Activated T-cell treated with anti-CD3 and anti-CD28 coated beads, Interleukin-2, amount 50 U/mL, for 1 hour (primary cell): ENCODE results near the gene CCDC102B.
"Not testable (repeated sequence)": the region's sequence is repeated elsewhere in the genome, so short reads cannot be mapped to it uniquely, and the experiment has no call there.

Experiments used
- DNase-seq: peaks from one replicate; pipeline ENCODE4 v3.0.0-alpha.2; 2020

CCDC102B gene

DNA sequence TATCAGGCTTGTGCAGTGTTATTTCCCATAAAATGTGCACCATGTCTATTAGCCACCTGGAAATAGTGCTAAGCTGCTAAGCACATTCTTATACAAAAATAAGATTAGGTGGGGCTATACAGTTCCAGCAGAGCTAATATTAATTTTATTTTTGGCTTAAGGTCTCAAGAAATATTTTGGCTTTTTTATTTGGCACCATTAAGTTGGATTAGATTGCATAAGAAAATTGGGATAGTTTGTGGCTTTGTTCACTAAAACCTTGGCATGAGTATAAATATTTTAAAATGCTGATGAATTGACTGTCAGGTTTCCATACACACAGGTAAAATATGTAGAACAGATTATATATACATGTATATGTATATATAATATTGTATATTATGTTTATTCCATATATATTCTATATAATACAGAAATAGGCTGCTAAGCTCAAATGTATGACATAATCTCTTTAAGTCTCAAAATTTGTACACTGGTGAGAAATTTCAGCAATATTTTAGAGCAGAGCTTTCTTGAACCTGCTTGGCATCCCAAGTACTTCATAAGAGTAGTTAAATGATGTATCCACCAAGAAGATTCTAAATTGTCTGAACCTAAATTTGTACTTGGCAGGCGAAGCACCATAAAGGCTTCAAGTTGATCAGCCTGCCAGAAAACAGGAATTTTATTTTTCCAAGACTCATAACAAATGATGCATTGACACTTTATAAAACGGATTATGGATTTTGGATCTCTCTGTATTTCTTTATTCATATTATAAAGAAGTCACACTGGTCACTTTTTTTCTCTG lies 32.6 kb downstream of the CCDC102B start:
- DNase-seq, result no peak

DNA sequence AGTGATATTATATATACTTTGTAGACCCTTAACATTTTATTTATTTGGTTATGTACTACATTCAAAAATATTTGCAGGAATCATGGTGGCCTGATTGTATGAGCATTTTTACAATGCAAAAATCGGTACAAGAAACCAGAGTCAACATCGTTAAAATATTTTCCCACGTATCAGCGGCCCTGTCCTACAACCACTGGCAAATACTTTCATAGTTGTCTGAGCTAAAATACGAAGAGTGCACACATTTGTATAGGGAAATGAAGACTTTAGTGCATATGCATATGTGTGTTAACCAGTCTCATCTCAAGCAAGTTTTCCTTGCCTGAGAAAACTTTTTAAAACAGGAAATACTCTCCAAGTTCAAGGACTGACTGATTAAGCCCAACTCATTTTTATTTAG lies 35.9 kb downstream of the CCDC102B start:
- DNase-seq, result no peak

DNA sequence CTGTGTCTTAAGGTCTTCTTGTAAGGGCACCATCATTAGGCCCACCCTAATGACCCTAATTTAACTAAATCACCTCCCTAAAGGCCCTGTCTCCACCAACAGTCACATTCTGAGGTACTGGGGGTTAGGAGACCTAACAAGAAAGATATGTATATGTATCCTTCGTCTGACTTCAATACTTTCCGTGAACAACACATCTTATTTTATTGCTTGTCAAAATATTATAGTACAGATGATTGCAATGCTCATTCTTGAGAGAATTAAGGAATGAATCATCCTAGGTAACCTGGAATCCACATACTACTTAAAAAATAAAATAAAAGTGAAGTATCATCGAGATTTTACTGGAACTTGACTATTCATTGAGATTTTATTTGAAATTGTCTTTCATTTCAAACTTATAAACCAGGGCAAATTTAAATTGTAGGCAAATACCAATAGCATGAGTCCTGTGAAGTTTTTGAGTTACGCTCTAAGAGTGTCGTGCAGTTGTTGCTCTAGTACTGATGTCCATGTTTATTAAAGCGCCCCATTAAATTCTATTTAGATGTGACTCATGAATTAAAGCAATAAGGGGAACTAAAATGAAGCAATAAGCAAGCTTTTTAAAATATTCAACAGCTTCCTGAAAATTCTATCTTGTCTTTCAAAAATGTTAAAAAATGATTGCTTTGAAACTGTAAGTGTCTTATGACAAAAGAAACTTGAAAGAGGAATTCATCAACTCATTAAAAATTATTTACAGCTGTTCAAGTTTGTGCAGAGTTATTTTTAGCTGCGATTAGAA lies 40.0 kb downstream of the CCDC102B start:
- no peak for DNase-seq

DNA sequence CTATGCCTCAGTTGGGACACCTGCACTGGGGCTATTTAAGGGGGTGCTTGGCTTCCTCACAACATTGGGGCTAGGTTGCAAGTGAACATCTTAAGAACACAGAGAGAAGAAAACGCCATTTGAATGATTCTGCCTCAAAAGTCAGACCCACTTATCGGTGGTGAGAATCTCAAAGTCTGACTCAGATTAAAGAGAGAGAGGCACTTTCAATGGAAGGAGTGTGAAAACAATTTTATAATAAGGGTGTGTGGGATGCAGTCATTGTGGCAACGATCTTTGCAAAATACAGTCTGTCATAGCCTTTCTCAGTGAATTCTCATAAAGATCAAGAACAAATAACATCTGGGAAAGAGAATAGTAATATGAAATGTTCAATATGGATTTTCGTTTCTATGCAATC lies 41.8 kb downstream of the CCDC102B start:
- no peak for DNase-seq

DNA sequence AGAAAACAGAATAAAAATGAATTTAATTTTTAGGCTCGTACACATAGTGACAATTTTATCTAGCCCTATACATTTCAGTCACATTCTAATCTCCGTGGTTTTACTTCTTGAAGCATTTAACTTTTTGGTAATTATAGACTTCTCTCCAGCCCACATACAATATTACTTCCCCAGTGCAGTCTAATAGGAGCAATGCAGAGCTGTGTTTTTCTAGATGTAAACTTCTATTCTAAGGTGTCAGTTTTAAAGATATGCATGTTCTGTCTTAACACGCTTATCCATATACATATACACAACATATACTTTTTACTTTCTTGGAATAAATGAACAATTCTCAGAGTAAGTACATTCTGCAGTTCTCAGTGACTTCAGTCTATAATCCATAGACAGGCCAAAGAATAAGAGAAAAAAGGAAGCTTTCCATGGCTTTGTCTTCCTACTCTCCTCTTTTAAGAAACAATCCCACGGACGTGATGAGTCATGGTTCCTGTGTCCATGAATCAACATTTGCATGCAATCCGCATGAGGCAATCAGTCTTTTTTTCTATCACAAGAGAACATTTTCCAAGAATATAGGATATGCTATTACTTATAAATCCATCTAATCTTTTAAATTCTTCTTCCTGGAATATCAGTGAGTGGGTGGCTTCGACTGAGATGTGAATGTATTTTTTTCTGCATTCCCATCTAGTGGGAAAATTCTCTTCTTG lies 42.8 kb downstream of the CCDC102B start:
- no peak for DNase-seq

DNA sequence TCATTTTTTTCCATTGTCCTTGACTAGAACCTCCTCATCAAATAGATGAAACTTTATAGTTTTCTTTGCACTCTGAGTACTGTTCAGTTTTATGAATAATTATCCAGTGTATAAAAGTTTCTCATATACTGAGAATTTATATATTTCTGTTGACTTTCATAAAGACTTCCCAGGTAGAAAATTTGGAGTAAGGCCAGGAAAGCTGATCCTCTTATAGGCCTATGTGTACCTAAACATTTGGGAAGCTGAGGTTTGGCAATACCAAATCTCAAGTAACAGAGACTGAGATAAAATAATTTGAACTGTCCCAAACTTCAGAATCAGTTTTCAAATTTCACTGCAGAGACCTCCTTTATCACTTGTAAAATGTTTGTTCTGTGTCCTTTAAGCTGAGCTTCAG lies 43.4 kb downstream of the CCDC102B start:
- no peak for DNase-seq

DNA sequence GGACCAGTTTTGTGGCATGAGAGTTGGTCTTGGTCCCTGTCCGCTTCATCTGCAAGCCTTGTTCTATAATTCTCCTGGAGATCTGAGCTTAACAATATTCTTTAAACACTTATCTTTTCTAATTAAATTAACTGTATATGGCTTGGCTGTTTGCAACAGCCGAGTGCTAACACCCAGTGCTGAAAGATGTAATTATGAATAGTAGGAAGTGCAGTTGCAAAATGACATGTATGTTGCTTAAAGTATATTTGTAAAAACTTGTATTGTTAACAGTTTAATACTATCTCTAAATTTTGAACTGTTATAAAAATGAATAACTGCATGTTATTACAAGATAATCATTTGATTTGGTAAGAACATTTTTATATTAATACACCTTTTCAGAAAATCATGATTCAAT lies 45.1 kb downstream of the CCDC102B start:
- no peak for DNase-seq

DNA sequence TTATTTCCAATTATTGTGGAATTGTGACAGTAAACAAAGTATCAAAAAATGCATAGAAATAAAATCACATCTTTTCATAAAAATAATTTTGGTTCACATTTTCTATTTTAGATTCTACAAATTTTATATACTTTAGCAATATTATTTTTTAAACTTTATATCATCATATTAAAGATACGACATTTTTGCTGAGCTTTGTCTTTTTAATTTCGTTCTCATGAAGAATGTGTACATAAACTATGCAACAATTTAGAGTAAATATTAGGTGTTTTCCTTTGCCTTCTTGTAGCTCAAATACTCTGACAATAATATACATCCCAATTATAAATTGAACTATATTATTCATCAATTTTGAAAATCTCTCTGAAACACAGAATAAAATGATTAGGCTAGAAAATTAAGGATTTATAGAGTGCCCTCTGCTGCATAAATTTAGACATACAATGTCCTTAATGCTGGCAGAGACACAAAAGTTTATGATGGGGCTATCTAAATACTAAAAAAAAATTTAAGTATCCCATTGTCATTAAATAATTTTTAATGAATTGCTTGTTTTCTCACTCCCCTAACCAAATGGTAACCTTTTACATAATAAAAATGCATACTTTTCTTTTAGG lies 45.7 kb downstream of the CCDC102B start:
- DNase-seq, result no peak

DNA sequence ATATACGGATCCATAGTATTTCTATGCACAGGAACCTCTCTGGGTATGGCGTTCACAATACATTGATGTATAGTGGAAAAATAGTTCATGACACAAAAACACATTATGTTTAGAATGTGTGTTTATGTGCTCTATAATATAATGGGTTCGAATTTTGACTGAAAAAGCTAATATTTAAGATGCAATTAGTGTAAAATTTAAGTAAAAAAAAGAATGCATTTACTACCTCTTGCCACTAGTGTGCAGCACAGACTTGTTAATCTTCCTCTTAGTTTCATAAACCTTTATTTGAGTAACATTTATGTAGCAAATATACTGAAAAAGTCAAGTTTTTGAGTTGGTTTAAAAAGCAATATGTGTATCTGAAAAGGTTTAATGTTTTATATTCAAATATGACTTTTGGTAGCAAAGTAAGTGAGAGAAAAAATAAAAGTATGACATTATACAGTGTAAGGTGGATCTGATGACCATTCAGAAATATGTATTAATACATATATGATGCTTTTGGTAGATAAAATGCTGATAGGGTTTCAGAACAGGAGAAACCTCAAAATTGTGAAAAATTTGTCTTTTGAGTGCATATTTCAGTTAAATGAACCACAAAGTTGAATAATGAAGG lies 49.4 kb downstream of the CCDC102B start:
- DNase-seq, result no peak

DNA sequence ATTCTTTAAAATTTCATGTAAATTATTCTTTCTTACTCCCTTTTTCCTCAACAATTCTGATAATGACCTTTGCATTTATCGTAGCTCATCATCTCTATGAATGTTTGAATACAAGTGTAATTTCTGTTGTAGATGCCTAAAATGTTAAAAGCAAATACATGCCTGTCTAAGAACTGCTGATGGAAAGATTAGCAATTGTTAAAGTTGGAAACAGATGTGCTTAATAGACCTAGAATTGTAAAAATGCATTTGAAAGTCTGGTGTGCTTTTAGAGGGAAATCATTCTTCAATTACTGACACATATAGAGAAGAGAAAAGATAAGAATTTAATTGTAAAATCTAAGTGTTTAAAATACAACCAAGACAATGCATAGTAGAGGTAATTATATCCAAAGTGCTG lies 50.4 kb downstream of the CCDC102B start:
- no peak for DNase-seq

DNA sequence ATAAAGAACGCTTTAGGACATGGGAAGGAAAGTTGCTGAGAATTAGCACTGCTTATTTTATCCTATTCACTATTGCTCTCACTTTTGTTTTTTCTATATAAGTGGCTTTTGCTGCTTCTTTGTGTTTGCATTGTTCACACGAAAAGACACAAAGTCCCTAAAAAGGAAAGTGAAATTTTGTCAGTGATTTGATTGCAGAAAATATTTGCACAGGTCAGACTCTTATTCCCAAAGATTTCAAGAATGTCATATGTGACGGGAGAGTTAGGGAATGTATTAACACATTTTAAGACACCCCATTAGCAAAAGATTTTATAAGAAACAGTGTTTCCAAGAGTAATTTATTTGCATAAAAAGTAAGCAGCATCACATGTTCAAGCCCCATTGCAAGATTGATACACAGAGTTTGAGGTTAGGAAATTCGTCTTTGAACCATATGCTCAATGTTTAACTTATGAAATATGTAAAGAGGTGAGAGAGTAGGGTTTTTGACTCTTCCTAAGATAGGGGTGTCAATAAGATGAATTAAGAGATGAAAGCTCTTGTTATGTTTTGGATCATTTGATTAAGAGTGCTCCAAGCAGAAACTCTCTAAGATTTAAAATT lies 57.0 kb downstream of the CCDC102B start:
- no peak for DNase-seq

DNA sequence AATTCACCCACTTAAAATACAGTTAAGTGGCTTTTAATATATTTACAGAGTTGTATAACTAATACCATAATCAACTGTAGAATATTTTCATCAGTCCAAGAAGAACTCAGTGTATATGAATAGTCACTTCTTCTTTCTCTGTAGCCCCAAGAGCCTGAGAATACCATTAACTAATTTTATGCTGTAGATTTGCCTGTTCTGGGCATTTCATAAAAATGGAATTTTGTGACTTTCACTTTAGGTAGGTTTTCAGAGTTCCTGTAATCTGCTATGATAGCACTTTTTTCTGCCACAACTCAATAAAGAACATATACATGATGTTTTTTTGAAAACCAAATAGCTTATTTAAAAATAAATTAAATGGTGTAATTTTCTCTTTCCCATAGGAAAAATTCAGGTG lies 57.6 kb downstream of the CCDC102B start:
- DNase-seq, result no peak

DNA sequence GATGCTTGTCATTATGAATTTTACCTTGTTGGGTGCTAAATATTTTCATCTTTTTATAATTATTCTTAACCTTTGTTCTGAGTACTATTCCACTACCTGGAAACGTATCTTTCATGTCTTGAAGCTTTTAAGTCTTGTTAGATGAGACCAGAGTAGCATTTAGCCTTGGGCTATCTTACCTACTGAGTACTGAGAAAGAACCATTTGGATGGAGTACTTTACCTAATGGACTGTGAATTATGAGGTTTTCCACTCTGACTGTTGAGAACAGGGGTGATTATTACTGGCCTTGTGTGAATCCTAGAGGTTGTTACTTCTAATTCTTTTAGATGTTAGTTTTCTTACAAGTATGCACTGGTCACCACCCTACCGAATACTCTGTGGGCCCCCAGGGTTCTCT lies 63.5 kb downstream of the CCDC102B start:
- no peak for DNase-seq

DNA sequence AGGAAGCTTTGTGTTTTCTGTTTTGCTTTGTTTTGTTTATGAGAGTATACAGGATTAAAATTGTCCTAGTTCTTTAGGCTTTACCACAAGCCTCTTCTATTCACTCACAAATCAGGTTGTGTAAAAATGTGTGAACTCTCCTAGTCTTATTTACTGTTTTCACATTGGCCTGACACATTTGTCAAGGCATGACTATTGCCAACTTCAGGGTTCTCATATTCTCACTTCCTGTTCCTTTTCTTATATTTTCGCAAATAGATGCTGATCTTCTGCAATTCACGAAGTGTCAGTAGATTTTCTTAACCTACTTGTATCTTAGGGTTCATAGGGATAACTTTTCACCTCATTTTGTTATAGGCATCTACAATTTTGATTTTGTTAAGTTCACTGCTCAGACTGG lies 67.1 kb downstream of the CCDC102B start:
- DNase-seq, result no peak

DNA sequence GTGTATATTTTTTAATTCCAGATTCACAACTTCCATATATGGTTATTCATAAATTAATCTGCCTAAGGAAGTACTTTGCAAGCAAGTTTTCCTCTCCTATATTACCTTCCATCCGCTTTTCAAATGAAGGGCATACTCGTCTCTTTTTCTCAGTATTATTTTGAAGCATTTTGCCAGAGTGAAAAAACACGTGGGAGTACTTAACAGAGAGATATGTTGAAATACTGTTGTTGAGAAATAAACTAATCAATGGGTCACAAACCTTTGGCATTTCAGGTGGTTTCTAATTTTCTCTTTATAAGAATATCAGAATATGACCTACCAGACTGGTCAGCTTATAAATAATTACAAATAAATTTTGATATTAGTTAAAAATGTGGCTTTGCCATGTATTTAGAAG lies 67.6 kb downstream of the CCDC102B start:
- no peak for DNase-seq

DNA sequence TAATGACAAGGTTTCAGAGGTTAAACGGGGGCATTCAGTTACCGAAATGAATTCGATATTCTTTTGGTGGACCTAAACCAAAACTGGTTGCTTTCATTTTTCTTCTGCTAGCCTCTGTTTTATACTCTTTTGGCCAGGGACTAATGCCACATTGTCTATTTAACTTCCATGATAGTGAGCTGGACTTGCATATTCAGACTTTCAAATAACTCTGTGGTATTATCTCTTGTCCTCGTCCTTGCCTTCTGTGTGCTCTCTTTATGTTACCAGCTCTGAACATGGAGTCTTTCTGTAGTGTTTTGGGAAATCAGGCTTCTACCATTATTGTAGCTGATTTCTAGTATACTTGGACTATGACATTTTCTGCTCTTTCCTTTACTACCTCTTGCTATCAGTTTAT lies 75.1 kb downstream of the CCDC102B start:
- no peak for DNase-seq

DNA sequence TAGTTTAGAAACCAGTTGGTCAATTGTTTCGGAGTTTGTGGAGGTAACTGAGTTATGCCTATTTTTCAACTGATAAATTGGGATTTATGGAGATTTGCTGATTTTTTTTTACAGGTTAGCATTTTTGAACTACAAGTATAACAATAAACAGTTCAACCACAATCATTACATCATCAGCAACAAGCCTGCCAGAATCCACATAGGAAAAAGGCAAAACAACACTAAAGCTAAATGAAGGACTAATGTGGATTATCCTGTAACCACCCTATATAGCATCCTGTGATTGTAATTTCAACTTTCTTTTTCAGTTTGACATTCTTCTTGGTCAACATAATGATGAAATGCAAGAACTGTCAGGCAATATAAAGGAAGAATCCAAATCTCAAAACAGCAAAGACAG lies 76.5 kb downstream of the CCDC102B start:
- no peak for DNase-seq

DNA sequence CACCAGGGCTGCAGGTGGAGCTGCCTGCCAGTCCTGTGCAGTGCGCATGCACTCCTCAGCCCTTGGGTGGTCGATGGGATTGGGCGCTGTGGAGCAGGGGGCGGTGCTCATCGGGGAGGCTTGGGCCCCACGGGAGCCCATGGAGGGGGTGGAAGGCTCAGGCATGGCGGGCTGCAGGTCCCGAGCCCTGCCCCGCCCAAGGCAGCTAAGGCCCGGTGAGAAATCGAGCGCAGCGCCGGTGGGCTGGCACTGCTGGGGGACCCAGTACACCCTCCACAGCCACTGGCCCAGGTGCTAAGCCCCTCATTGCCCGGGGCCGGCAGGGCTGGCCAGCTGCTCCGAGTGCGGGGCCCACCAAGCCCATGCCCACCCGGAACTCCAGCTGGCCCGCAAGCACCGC lies 82.1 kb downstream of the CCDC102B start:
- DNase-seq, result not testable (repeated sequence)

DNA sequence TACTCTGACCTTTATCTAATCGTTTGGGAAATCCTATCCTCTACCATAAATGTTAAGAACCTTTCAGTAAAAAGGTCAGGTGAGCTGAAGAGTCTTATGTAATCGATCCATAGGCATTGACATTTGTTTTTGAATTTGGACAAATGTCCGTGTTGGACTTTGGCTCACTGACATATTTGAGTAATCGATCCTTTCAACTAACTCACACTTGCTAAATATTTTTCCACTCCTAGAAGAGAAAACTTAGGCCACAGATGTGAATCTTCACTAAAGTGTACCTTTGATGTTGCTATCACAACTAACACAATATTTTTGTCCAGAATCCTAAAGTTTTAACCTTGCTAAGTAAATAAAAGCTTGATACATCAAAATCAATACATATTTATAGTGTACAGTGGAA lies 89.5 kb downstream of the CCDC102B start:
- no peak for DNase-seq

DNA sequence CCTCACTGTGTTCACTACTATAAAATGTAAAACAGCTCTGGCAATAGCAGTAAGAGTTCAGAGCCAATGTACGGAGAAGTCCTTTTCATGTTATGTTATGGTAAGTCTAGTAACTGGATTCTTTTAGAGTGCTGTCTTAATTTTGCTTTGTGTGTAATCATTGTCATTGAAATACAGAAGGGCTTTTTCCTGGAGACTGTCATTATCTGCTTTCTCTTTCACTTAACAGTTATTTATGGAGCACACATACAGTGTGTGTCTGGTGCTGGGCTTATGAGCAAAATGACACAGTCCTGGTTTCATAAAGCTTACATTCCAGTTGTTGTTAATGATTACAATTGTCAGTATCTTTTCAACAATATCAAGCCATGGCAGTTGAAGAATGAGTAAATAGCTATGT lies 95.5 kb downstream of the CCDC102B start:
- no peak for DNase-seq

DNA sequence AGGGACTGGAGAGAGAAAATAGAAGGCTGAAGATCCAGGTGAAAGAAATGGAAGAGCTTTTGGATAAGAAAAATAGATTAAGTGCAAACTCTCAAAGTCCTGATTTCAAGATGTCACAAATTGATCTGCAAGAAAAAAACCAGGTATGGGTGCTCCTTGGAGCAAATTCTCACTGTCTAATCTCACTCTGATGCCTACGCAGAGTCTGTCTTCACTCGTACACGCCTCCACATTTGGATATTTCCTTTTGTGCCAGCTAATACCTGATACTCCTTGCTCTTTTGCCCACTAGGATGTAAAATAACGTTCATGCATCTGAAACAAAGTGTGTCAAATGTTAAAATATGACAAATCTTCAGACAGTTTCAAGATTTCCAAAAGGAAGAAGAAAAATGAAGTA lies 99.4 kb downstream of the CCDC102B start:
- no peak for DNase-seq

DNA sequence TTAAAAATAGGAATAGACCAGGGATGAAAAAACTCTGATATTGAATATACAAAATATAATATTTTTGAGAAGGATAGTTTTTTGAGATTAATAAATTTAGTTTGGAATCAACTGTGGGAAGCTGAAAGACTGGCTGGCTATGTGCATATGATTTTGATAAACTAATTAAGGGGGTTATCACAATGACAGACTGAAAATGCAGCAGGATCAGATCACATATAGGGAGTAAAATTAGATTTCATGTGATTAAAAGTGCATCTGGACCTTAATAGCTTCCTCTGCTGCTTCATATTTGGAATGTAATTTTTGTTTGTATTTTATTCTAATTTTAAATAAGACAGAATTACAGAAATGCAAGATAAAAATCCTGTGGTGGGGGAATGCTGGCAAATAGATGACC lies 111.7 kb downstream of the CCDC102B start:
- no peak for DNase-seq

DNA sequence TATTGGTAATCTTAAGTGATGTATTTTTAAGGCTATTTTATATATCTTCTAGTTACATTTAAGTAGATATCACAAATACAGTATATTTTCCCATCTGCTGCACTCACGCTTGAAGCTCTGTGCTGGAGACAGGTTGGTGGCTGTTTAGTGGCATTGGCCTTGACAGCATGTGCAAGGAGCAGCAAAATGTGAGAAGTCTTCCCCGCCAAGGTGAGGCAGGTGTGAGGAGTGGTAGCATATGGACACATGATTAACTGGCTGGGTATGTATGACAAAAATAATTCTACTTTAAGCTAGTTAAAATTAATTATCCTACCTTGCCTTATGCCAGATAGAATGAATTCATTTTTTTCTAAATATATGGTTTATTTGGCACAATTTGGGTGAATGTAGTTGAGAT lies 117.2 kb downstream of the CCDC102B start:
- no peak for DNase-seq
